Measurements from ENCODE around the gene PTGER2.

PTGER2 gene, protein sequence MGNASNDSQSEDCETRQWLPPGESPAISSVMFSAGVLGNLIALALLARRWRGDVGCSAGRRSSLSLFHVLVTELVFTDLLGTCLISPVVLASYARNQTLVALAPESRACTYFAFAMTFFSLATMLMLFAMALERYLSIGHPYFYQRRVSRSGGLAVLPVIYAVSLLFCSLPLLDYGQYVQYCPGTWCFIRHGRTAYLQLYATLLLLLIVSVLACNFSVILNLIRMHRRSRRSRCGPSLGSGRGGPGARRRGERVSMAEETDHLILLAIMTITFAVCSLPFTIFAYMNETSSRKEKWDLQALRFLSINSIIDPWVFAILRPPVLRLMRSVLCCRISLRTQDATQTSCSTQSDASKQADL

DNA sequence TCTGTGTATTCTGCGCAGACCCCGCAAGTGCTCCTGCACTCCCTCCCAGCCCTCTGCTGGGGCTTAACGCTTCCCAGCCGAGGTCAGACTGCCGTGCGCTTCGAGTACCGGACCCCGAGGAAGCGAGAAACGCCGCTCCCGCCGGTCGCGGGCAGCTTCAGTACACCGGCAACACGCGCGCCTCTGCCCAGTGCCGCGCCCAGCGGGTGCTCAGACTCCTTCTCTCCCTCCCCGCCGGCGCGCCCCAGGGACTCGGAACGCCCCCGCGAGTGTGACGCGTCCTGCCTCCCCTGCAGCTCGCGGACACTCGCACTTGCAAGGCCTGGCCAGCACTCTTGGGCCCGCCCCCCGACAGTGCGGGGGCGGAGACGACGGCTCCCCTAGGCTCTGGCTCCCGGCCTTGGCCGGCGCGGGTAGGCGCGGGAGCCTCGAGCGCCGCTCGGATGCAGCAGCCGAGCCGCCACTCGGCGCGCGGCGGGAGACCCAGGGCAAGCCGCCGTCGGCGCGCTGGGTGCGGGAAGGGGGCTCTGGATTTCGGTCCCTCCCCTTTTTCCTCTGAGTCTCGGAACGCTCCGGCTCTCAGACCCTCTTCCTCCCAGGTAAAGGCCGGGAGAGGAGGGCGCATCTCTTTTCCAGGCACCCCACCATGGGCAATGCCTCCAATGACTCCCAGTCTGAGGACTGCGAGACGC, at the start of gene PTGER2:
PTGER2 (plus strand) TSS at position 410 of the 692 bp plus-strand sequence; CDS start at position 647, 237 bp downstream.
- DNase-seq = no peak

- no peak for DNase-seq
Measured at GRCh38 chr14:52265253-52265652, 48.9 kb upstream of the PTGER2 start.

- no peak for DNase-seq
Measured at GRCh38 chr14:52266179-52266578, 47.9 kb upstream of the PTGER2 start.

GRCh38 chr14:52266782-52267181, 47.3 kb upstream of the PTGER2 start:
- no peak for DNase-seq

- no peak for DNase-seq
Measured at GRCh38 chr14:52267501-52268278, 46.4 kb upstream of the PTGER2 start, which contains the start of gene PTGDR. TSS of gene PTGDR (plus strand) at chr14:52267698. CDS start at chr14:52267815, 117 bp downstream.

DNA sequence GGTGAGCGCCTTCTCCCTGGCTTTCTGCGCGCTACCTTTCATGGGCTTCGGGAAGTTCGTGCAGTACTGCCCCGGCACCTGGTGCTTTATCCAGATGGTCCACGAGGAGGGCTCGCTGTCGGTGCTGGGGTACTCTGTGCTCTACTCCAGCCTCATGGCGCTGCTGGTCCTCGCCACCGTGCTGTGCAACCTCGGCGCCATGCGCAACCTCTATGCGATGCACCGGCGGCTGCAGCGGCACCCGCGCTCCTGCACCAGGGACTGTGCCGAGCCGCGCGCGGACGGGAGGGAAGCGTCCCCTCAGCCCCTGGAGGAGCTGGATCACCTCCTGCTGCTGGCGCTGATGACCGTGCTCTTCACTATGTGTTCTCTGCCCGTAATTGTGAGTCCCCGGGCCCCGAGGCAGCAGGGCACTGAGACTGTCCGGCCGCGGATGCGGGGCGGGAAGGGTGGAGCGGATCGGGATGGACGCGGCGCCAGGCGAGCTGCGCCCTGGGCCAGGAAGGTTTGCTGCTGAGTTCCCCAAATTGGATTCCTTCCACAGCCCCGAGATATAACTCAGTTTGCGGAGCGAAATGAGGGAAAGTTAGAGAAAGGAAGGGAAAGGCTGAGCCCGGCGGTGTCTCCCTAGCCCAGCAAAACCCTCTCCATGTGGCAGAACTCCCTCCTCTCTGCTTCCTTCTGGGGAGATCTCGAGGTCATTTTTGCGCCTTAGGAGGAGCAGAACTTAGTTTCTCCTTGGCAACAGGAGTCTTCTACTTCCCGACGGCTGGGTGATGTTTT, 45.6 kb upstream of the PTGER2 start:
- DNase-seq = peak; percentile 3

DNA sequence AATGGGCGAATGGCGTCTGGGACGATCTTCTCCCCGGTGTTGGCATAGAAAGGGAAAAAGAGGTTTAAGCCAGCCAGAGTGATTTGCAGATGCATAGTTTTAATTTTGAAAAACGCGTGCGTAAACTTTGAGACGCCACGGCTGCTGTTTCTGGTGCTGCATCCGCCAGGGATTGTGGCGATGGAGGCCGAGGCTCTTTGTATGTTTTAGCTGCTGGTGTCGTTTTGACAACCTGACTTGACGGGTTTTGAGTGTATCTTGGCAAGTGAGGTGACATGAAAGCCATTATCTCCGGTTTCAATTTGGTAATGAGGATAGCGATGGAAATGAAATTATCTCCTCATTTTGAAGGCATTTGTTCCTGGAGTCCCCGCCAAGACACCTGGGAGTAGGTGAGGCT, 45.0 kb upstream of the PTGER2 start:
- no peak for DNase-seq

DNA sequence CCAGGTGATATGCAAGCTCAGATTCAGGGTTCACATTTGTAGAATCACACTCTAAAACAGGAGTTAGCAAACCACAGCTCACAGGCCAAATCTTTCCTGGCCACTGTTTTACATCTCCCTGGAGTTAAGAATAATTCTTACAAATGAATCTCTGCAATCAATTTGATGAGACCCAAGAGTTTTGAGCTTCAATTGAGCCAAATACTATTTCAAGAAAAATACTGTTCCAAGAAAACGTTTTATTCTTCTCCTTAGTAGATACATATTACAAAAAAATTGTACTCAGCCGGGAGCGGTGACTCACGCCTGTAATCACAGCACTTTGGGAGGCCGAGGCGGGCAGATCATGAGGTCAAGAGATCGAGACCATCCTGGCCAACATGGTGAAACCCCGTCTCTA, 44.1 kb upstream of the PTGER2 start:
- no peak for DNase-seq

DNA sequence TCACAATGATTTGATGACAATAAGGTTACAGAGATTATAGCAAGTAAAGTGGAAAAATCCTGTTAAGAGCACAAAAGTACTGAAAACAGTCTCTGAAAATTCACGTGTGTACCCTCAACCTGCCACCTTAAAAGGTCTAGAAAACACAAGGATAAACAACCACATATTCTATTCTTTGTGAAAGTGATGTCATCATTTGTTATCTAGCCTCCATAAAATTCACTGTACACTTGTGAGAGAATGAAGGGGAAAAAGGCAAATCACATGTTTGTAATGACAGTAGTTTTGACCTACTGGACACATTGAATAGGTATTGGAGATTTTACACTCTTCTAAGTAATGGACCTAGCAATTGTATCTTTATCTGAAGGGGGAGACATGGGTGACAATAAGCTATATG, 42.6 kb upstream of the PTGER2 start:
- no peak for DNase-seq

DNA sequence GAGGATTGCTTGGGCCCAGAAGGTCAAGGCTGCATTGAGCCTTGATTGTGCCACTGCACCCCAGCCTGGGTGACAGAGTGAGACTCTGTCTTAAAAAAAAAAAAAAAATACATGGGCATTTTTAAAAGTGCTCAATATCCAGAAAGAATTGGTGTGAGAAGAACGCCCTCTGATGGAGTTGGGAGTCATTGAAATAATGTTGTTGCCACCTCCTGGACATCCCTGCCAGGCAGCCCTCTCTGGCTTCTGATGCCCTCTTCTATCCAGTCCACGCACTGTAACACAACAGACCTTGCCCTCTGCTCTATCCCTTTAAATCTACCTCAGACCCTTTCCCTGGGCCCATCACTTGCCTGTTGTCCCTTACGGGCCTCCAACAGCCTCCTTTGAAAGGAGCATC, 41.7 kb upstream of the PTGER2 start:
- DNase-seq = no peak

GRCh38 chr14:52275372-52275771, 38.7 kb upstream of the PTGER2 start:
- no peak for DNase-seq

- no peak for DNase-seq
Measured at GRCh38 chr14:52277552-52277951, 36.6 kb upstream of the PTGER2 start.

DNA sequence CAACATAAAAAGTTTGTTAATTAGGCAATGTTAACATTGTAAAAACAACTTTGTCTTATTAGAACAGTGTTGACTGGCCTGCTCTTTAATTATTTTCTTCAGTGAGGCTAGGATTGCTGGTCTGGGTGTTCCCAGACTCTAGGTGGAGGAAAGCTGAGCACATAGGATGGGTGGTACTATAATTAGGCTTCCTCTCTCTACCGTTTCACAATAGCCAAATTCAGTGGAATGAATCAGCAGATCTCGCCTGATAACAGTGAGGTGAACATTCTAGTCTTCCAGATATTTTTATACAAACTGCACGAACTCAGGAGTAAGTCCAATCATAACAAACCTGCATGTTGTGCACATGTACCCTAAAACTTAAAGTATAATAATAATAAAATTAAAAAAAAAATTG, 34.7 kb upstream of the PTGER2 start:
- DNase-seq = no peak

DNA sequence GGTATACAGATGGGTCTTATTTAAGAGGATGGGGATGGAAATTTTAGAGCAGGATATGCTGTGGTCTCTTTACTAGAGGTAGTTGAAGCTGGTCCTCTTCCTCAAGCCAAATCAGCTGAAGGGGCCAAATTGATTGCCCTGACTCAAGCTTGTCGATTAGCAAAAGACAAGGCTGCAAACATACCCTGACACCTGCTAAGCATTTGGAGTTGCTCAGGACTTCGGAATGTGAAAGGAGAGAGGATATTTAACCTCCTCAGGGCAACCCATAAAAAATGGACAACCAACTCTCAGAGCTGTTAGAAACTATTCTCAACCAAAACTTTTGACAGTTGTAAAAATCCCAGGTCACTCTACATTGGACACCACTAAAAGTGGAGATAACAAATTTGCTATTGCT, 31.0 kb upstream of the PTGER2 start:
- no peak for DNase-seq

DNA sequence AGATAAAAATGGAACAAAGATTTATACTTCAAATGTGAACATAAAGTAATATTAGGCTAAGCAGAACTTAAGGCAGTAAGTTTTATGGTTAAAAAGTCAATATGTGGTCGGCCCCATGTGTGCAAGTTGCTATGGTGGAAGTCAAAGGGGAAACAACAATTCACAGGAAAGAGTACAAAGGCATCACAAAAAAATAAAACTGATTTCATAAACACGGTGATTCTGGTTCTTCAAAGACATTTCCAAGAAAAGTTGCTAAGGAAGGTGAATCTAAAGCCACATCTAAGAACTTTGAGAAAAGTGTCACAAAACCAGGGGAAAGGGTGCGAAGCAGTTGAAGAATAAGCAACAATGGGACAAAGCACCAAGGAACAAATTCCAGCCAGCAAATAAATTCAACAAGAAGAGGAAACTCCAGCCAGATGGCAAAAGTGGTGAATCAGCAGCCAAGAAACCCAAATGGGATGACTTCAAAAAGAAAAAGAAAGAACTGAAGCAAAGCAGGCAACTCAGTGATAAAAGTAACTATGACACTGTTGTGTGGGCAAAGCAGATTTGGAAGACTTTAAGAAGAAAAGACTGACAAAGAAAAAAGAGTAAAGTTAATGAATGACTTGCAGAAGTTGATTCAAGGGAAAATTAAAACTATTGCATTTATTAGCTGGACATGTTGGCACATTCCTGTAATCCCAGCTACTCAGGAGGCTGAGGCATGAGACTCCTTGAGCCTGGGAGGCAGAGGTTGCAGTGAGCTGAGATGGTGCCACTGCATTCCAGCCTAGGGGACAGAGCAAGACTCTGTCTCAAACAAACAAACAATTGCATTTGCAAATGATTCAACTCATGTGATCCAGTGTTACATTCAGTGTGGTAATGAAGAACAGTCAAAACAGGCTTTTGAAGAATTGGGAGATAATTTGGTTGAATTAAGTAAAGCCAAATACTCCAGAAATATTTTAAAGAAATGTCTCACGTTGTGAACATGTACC, 27.2 kb upstream of the PTGER2 start:
- DNase-seq = no peak

- no peak for DNase-seq
Measured at GRCh38 chr14:52296378-52296777, 17.7 kb upstream of the PTGER2 start.

DNA sequence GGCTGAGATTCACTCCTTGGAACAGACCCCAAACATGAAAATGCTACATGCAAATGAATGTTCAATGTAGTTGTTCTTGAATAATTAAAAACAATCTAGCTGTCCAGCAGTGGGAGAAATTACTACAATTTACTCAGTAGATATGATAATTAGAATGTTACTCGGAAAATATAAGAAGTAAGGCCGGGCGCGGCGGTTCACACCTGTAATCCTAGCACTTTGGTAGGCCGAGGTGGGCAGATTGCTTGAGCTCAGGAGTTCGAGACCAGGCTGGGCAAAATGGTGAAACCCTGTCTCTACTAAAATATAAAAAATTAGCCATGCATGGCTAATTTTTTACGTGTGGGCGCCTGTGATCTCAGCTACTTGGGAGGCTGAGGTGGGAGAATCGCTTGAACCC, 15.3 kb upstream of the PTGER2 start:
- DNase-seq = no peak

DNA sequence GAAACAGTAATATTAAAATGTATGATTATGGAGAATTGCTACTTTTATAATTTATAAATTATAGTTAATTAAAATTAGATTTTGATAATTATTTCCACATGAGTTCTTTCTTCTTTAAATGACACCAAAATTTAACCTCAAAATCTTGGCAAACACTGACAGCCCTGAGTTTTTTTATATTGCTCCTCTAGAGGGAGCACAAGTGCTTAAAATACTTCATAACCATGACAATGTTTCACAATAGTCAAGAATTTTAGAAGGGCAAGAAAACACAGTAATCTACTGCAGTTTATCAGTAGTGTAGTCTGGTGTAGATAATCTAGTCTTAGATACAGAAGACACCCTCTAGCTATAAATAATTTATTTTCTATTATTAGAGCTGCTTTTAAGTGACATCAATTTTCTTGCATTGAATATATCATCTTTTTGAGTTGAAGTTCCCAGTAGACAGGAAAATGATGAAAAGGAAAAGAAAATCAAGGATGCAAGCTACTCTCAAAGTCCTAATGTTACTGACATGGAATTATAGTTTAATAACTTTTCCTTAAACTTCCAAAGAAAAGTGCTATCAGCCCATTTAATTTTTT, 14.3 kb upstream of the PTGER2 start:
- DNase-seq = peak; percentile 78

- DNase-seq = no peak
Measured at GRCh38 chr14:52303236-52303635, 10.9 kb upstream of the PTGER2 start.

DNA sequence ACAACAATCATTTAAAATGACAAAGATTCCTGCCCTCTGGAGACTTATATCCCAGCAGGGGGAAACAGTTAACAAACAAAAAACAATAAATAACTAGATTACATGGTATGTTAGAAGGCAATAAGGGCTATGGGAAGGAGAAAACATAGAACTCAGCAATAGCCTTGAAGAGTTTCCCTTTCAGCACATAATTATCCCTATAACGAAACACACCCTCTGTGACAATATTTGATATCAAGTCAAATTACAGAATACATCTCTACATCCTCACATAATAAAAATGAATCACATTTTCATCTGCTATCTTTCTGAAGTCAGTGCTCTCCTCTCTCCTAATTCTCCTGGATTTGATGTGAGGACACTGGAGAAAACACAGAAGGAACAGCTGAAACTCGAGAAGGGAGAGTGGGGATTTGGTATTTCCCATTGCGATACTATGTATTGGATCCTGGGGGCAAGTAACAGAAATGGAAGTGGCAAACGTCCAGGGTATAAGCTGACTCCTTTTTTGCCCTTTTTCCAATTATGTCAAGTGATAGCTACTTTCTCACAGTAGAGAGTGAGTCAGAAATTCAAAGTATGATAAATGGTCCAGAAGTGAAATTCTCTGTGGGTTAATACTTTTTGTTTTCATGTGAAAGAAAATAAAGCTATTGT, 9.7 kb upstream of the PTGER2 start:
- DNase-seq = no peak

DNA sequence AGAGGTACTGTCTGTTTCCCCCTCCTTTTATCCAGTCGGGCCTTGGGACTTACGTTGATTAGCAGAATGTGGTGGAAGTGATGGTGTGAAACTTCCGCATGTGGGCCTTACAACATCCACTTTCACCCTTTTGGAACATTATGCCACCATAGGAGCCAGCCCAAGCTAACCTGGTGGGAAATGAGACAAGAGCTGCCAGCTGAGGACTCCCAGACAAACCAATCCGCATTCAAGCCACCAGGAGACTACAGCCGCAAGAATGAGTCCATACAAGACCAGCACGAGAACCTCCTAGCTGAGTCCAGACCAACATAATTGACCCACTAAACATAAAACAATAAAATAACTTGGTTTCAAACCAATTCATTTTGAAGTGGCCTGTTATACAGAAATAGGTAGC, 9.1 kb upstream of the PTGER2 start:
- no peak for DNase-seq
